ENCODE results near the gene EGLN3. TPM values are rescaled to one million over a fixed set of nuclear protein-coding genes. Genes with fewer than 3 reads are reported as not detected.

Gene EGLN3
- total and polyA plus RNA-seq, 2 of the 13 experiments (the other 11 are each of a cell fraction or from before 2014, with no cell fraction given) = 0.18 to 27.3 TPM

DNA sequence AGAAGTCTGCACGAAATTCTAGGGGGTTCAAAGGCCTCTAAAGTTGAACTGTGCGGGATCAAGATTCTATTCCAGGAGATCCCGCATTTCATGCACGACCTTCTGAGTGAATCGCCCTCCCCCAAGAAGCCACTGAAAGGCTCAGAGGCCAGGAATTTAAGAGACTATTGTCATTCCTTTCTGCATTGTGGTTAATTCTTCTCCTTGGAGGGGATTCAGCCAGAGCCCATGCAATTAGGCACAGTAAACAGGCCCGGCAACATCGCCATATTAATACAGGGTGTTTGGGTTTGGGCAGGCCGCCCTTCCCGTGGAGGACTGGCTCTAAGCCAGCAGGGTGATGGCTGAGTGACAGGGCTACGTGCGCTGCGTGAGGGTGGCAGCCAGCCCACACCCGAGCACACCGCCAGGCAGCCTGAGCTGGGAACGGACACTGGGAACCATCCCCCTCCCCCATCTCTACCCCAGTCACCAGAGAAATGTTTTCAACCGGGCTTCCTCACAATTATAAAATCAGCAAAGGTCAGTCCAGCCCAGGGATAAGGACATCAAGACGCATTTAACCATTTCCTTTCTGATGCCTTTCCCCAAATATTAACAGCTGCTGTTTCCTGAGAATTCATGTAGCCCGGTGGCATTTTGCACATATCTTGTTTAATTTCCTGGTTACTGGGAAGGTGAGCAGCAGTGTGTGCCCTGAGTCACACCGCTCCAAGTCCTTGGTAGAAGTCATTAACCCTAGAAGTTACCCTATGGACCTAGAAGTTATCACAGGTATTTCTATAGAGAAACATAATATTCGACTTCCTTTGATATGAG is 12.5 kb downstream of the EGLN3 start (continued):
- TF ChIP-seq ZNF383 (CRISPR knock-in tag; IDR thresholded peaks at IDR 0.05; ENCODE audit: borderline replicate concordance) (no peak), GMEB2 (CRISPR knock-in tag; IDR thresholded peaks at IDR 0.05; ENCODE audit: low read depth) (no peak), ZNF737 (CRISPR knock-in tag; IDR thresholded peaks at IDR 0.05; ENCODE audit: borderline replicate concordance) (no peak), XBP1 (CRISPR knock-in tag; IDR thresholded peaks at IDR 0.05) (no peak), ZNF672 (CRISPR knock-in tag; IDR thresholded peaks at IDR 0.05) (no peak), ZNF280B (CRISPR knock-in tag; IDR thresholded peaks at IDR 0.05; ENCODE audit: borderline replicate concordance) (peak; percentile 76; the same call in 1 of the 2 replicates), RBFOX2 (IDR thresholded peaks at IDR 0.05; ENCODE audit: low read depth, low read length) (0 out of 2 replicates have a peak, but pooled peaks have one; percentile 37), NFRKB (IDR thresholded peaks at IDR 0.05) (no peak), ZNF781 (CRISPR knock-in tag; IDR thresholded peaks at IDR 0.05; ENCODE audit: borderline replicate concordance, not compliant biosample characterization) (no peak), MLXIP (CRISPR knock-in tag; IDR thresholded peaks at IDR 0.05; ENCODE audit: borderline replicate concordance) (no peak), ZNF883 (CRISPR knock-in tag; IDR thresholded peaks at IDR 0.05; ENCODE audit: not compliant biosample characterization) (no peak)
- TF ChIP-seq, protein P1, sequence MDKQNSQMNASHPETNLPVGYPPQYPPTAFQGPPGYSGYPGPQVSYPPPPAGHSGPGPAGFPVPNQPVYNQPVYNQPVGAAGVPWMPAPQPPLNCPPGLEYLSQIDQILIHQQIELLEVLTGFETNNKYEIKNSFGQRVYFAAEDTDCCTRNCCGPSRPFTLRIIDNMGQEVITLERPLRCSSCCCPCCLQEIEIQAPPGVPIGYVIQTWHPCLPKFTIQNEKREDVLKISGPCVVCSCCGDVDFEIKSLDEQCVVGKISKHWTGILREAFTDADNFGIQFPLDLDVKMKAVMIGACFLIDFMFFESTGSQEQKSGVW (CRISPR knock-in tag; IDR thresholded peaks at IDR 0.05; ENCODE audit: borderline replicate concordance) = no peak
- TF ChIP-seq, protein P2, sequence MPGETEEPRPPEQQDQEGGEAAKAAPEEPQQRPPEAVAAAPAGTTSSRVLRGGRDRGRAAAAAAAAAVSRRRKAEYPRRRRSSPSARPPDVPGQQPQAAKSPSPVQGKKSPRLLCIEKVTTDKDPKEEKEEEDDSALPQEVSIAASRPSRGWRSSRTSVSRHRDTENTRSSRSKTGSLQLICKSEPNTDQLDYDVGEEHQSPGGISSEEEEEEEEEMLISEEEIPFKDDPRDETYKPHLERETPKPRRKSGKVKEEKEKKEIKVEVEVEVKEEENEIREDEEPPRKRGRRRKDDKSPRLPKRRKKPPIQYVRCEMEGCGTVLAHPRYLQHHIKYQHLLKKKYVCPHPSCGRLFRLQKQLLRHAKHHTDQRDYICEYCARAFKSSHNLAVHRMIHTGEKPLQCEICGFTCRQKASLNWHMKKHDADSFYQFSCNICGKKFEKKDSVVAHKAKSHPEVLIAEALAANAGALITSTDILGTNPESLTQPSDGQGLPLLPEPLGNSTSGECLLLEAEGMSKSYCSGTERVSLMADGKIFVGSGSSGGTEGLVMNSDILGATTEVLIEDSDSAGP (CRISPR knock-in tag; IDR thresholded peaks at IDR 0.05; ENCODE audit: borderline replicate concordance) = no peak; the same call in 1 of the 2 replicates
- TF ChIP-seq, protein P3, sequence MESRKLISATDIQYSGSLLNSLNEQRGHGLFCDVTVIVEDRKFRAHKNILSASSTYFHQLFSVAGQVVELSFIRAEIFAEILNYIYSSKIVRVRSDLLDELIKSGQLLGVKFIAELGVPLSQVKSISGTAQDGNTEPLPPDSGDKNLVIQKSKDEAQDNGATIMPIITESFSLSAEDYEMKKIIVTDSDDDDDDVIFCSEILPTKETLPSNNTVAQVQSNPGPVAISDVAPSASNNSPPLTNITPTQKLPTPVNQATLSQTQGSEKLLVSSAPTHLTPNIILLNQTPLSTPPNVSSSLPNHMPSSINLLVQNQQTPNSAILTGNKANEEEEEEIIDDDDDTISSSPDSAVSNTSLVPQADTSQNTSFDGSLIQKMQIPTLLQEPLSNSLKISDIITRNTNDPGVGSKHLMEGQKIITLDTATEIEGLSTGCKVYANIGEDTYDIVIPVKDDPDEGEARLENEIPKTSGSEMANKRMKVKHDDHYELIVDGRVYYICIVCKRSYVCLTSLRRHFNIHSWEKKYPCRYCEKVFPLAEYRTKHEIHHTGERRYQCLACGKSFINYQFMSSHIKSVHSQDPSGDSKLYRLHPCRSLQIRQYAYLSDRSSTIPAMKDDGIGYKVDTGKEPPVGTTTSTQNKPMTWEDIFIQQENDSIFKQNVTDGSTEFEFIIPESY (CRISPR knock-in tag; IDR thresholded peaks at IDR 0.05) = peak; percentile 91
- TF ChIP-seq, protein P4, sequence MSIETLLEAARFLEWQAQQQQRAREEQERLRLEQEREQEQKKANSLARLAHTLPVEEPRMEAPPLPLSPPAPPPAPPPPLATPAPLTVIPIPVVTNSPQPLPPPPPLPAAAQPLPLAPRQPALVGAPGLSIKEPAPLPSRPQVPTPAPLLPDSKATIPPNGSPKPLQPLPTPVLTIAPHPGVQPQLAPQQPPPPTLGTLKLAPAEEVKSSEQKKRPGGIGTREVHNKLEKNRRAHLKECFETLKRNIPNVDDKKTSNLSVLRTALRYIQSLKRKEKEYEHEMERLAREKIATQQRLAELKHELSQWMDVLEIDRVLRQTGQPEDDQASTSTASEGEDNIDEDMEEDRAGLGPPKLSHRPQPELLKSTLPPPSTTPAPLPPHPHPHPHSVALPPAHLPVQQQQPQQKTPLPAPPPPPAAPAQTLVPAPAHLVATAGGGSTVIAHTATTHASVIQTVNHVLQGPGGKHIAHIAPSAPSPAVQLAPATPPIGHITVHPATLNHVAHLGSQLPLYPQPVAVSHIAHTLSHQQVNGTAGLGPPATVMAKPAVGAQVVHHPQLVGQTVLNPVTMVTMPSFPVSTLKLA (IDR thresholded peaks at IDR 0.05) = no peak
